ENCODE data around the gene GNGT2. TPM values are rescaled to one million over a fixed set of nuclear protein-coding genes. Genes with fewer than 3 reads are reported as not detected.

GNGT2 gene
- polyA plus RNA-seq, 1 of the 3 experiments (the other 2 are of a cell fraction): 11.0 TPM

GRCh38 chr17:49234509-49235080 lies 24.2 kb upstream of the GNGT2 start:
- peaks cover 0 to 9% of the 10 kb centered on the region in 2 experiments; a peak in 1 of 4 replicates for H3K4me1 ChIP-seq (ENCODE audit: control insufficient read depth in 1 of 2, insufficient read depth in 2 of 2, low read depth in 1 of 2, low read length in 1 of 2)
- no peaks in the 10 kb centered on the region for H3K36me3 ChIP-seq (replicated peaks in 1 of 2; ENCODE audit: control insufficient read depth in 1 of 2, insufficient read depth in 2 of 2, low read length in 1 of 2)
- ChIA-PET CTCF (interaction anchor here (0.6 to 3.1 kb wide), 4 partner anchors 8 to 1082 kb away, joined by 3 to 19 read pairs (median 4); no protein-coding TSS in a partner anchor), POLR2A (no interaction called here)
- no peak overlapping the region for H3K9ac ChIP-seq
- H3K4me3 ChIP-seq (ENCODE audit: low read depth in 2 of 2, low read length in 1 of 2): no peak overlapping the region
- H3F3A ChIP-seq (replicated peaks; ENCODE audit: insufficient read depth): no peaks in the 10 kb centered on the region
- peaks cover 52% of the 10 kb centered on the region for H3K27me3 ChIP-seq (ENCODE audit: insufficient read depth)
- TF ChIP-seq JUND (IDR thresholded peaks at IDR 0.05) (no peak), MEF2A (IDR thresholded peaks at IDR 0.05; ENCODE audit: borderline replicate concordance, low read depth) (no peak), ELF1 (IDR thresholded peaks at IDR 0.05) (no peak), SIN3A (IDR thresholded peaks at IDR 0.05; ENCODE audit: borderline replicate concordance, low read depth, low read length) (no peak), REST (IDR thresholded peaks at IDR 0.05; ENCODE audit: low read depth, low read length) (no peak), EZH2phosphoT487 (IDR thresholded peaks at IDR 0.05; ENCODE audit: borderline replicate concordance, low read depth) (no peak), SMC3 (IDR thresholded peaks at IDR 0.05; ENCODE audit: low read depth, low read length) (no peak), NRF1 (IDR thresholded peaks at IDR 0.05; ENCODE audit: low read depth, low read length) (no peak), POLR2AphosphoS5 (IDR thresholded peaks at IDR 0.05; ENCODE audit: low read depth, low read length) (no peak), PBX3 (IDR thresholded peaks at IDR 0.05) (no peak), RAD21 (IDR thresholded peaks at IDR 0.05; ENCODE audit: low read length) (no peak)
- no peak overlapping the region for H2AFZ ChIP-seq (ENCODE audit: low read depth)
- H3K9me2 ChIP-seq: no peaks in the 10 kb centered on the region
- H4K20me1 ChIP-seq (ENCODE audit: insufficient read depth): no peaks in the 10 kb centered on the region
- H3K4me2 ChIP-seq: no peak overlapping the region
- no peaks in the 10 kb centered on the region for H3K9me3 ChIP-seq
- WGBS (ENCODE audit: low lambda C conversion rate): 62% methylated on average over 5 of the region's 5 CpGs
- H3K27ac ChIP-seq (ENCODE audit: low read depth in 2 of 2, low read length in 1 of 2): no peak overlapping the region
- DNase-seq: no peak
- H3K79me2 ChIP-seq (ENCODE audit: insufficient read depth): no peaks in the 10 kb centered on the region

DNA sequence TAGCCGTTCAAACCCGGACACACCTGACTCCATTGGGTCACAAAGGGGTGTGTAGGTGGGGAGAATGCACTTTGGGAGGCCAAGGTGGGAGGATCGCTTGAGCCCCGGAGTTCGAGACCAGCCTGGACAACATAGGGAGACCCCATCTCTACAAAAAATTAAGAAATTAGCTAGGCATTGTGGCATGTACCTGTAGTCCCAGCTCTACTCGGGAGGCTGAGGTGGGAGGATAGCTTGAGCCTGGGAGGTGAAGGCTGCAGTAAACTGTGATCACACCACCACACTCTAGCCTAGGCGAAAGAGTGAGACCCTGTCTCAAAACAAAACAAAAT lies 21.2 kb upstream of the GNGT2 start:
- peaks cover 0 to 9% of the 10 kb centered on the region in 2 experiments; a peak in 1 of 4 replicates for H3K4me1 ChIP-seq (ENCODE audit: control insufficient read depth in 1 of 2, insufficient read depth in 2 of 2, low read depth in 1 of 2, low read length in 1 of 2)
- H4K20me1 ChIP-seq (ENCODE audit: insufficient read depth): no peaks in the 10 kb centered on the region
- ChIA-PET POLR2A (no interaction called here), CTCF (interaction anchor here (1.8 to 8.6 kb wide), 2 partner anchors 50 to 59 kb away, joined by 4 to 100 read pairs; no protein-coding TSS in a partner anchor)
- H3K27ac ChIP-seq (ENCODE audit: low read depth in 2 of 2, low read length in 1 of 2): no peak overlapping the region
- no peaks in the 10 kb centered on the region for H3K36me3 ChIP-seq (replicated peaks in 1 of 2; ENCODE audit: control insufficient read depth in 1 of 2, insufficient read depth in 2 of 2, low read length in 1 of 2)
- no peaks in the 10 kb centered on the region for H3K79me2 ChIP-seq (ENCODE audit: insufficient read depth)
- WGBS (ENCODE audit: low lambda C conversion rate): 68% methylated on average over 7 of the region's 7 CpGs
- TF ChIP-seq JUND (IDR thresholded peaks at IDR 0.05): no peak
- TF ChIP-seq YY1 (IDR thresholded peaks at IDR 0.05; ENCODE audit: low read depth): no peak
- TF ChIP-seq NFIC (IDR thresholded peaks at IDR 0.05; ENCODE audit: borderline replicate concordance): no peak
- no peak for TF ChIP-seq PBX3 (IDR thresholded peaks at IDR 0.05)
- TF ChIP-seq ELF1 (IDR thresholded peaks at IDR 0.05): no peak
- no peak for TF ChIP-seq USF1 (IDR thresholded peaks at IDR 0.05; ENCODE audit: borderline replicate concordance, low read depth)
- DNase-seq: no peak
- no peaks in the 10 kb centered on the region for H3K9me2 ChIP-seq
- no peak overlapping the region for H3K4me3 ChIP-seq (ENCODE audit: low read depth in 2 of 2, low read length in 1 of 2)
- no peaks in the 10 kb centered on the region for H3K9me3 ChIP-seq
- peak overlapping the region; percentile 81; the same call in 1 of the 2 replicates for H2AFZ ChIP-seq (ENCODE audit: low read depth)
- H3K27me3 ChIP-seq (ENCODE audit: insufficient read depth): peaks cover 50% of the 10 kb centered on the region
- H3K4me2 ChIP-seq: peak overlapping the region; percentile 99
- no peak overlapping the region for H3K9ac ChIP-seq
- H3F3A ChIP-seq (replicated peaks; ENCODE audit: insufficient read depth): peaks cover 6% of the 10 kb centered on the region

Measured in SK-N-SH (cell line).